ENCODE results near the gene SMIM24. TPM values are rescaled to one million over a fixed set of nuclear protein-coding genes. Genes with fewer than 3 reads are reported as not detected.

The SMIM24 gene
- 0.51 to 1.4 TPM (median 1.1 TPM) in 4 of 5 replicates, not detected in the other for total RNA-seq (2022; extraction: Qiagen RNA extraction; ENCODE audit: low read depth)

DNA sequence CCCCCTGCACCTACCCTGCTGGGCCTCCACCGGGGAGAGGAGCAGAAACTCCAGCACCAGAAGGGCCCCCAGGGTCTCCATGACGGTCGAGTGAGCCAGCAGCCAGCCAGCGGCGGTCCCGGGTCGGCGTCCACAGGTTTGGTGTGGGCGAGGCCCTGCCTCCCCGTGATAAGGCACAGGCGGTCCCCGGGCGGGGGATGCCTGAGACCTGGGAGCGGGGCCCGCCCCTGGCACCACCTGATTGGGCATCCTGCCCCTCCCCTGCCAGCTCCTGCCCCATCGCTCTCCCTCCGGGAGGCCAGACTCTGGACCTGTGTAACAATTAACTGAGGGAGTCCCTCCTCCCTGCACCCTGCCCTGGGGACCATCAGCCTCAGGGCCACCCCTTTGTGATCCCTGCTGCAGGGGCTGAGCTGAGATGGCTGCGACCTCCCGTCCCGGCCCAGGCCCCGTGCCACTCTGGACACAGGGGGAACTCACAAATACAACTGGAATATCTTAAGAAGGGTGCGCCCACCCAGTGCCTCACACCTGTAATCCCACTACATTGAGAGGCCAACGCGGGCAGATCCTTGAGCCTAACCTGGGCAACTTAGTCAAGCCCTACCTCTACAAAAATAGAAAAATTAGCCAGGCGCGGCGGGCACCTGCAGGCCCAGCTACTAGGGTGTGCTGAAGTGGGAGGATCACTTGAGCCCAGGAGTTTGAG lies at the start of gene SMIM24:
Gene SMIM24 (minus strand): TSS at position 143 of the 709 bp plus-strand sequence. CDS start 62 bp downstream, at position 81.

DNA sequence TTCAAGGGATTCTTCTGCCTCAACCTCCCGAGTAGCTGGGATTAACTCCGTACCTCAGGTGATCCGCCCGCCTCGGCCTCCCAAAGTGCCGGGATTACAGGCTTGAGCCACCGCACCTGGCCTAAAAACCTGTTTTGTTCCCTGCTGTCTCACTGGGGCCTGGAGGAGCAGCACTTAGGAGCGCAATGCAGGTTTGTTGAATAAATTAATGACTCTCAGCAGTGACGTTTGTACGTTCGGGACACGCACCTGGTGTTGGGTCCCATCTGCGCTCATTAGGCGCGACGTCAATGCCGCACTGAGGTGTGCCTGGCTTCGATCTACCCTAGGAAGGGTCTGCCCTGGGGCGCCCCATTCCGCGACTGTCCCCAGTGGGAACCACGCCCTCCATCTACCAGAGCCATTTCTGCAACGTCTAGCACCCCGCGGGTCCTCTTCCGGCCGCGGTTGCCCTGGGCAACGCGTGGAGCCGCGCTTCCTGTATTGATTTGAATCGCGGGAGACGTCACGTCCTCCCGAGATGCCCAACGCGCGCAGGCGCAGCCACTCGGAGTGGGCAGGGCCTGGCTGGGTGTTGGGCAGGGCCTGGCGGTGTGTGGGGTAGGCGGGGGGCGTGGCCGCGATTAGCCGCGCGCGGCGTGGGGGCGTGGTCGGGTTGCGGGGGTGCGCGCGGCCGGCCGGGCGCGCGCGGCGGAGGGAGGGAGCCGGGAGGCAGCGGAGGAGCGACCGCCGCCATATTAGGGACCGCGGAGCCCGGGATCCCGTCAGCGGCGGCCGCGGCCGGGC lies 25.5 kb upstream of the SMIM24 start, which contains the start of gene FZR1:
Gene FZR1 (plus strand): TSS at position 714 of the 786 bp plus-strand sequence. CDS start 16,679 bp downstream, outside the sequence.

DNA sequence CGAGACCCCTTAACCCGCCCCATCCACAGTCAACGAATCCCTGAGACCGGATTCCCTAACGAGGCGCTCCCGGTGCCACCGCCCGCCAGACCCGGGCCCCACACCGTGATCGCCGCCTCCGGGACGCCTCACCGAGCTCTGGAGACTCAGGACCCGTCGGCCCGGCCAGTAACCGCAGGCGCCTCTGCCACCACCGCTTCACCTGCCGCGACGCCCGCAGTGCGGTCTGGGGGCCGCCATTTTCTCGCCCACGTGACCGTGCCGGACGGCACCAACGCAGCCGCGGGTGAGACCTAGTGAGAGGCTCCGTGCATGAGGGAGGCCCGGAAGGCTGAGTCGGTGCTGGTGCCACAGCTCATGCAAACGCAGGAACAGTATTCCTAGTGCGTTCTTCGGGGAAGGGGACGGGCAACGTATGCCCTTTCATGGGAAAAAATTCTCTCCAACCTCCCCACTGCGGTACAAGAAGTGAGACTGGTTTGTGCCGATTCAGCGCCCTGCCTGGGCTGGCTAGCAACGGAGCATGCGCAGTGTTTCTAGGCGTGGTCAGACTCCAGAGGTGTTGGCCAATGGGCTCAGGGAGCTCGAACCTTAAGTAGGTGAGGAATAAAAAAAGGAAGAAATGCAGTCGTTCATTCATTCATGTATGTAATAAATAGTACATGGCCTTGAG lies 20.2 kb upstream of the SMIM24 start, which contains the start of gene DOHH:
Gene DOHH (minus strand): TSS at position 246 of the 673 bp plus-strand sequence. CDS start 3,860 bp downstream, outside the sequence.

DNA sequence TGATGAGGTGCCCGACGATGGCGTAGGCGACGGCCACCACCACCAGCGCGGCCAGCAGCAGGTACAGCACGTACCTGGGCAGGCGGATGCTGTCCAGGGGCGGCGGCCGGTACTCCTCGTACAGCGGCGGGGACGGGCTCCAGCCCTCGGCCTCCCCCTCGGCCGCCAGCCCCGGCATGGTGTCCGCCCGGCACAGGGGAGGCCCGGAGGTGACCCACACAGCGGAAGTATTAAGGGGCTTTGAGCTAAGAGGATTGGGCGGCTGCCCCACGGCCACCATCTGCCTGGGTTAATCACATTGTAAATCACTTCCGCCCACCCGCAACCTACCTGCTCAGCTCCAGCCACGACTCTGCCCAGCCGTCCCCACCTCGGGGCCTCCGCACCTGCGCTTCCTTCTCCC lies 2.9 kb upstream of the SMIM24 start, which contains the start of gene SMIM44:
Gene SMIM44 (minus strand): TSS at position 216 of the 403 bp plus-strand sequence. CDS start 38 bp downstream, at position 178.

Other genes with a start within 250 kb of the SMIM24 start
- gene NFIC, start 113.9 kb downstream of the SMIM24 start, total RNA-seq (2022; extraction: Qiagen RNA extraction; ENCODE audit: low read depth): 28.0 to 57.6 TPM (median 48.4 TPM) in 5 replicates
- gene SMIM44, start 2.9 kb upstream of the SMIM24 start, total RNA-seq (2022; extraction: Qiagen RNA extraction; ENCODE audit: low read depth): not detected in 5 replicates
- 8.5 to 21.0 TPM (median 20.2 TPM) in 5 replicates for gene DOHH, start 20.1 kb upstream of the SMIM24 start, total RNA-seq (2022; extraction: Qiagen RNA extraction; ENCODE audit: low read depth)
- gene FZR1, start 25.8 kb upstream of the SMIM24 start, total RNA-seq (2022; extraction: Qiagen RNA extraction; ENCODE audit: low read depth): 18.3 to 38.1 TPM (median 33.8 TPM) in 5 replicates
- gene TEKTIP1, start 58.6 kb upstream of the SMIM24 start, total RNA-seq (2022; extraction: Qiagen RNA extraction; ENCODE audit: low read depth): not detected in 5 replicates
- 90.3 to 170 TPM (median 159 TPM) in 5 replicates for gene MFSD12, start 77.1 kb upstream of the SMIM24 start, total RNA-seq (2022; extraction: Qiagen RNA extraction; ENCODE audit: low read depth)
- gene HMG20B, start 92.4 kb upstream of the SMIM24 start, total RNA-seq (2022; extraction: Qiagen RNA extraction; ENCODE audit: low read depth): 38.2 to 67.9 TPM (median 66.7 TPM) in 5 replicates
- gene GIPC3, start 105.0 kb upstream of the SMIM24 start, total RNA-seq (2022; extraction: Qiagen RNA extraction; ENCODE audit: low read depth): 0.16 to 0.27 TPM (median 0.19 TPM) in 5 replicates
- 0.74 to 1.3 TPM (median 0.90 TPM) in 5 replicates for gene TBXA2R, start 126.3 kb upstream of the SMIM24 start, total RNA-seq (2022; extraction: Qiagen RNA extraction; ENCODE audit: low read depth)
- gene CACTIN, start 146.3 kb upstream of the SMIM24 start, total RNA-seq (2022; extraction: Qiagen RNA extraction; ENCODE audit: low read depth): 10.0 to 23.1 TPM (median 19.1 TPM) in 5 replicates
- 6.0 to 16.0 TPM (median 14.2 TPM) in 5 replicates for gene PIP5K1C, start 219.9 kb upstream of the SMIM24 start, total RNA-seq (2022; extraction: Qiagen RNA extraction; ENCODE audit: low read depth)
- 0.22 to 1.1 TPM (median 0.81 TPM) in 5 replicates for gene TJP3, start 227.9 kb upstream of the SMIM24 start, total RNA-seq (2022; extraction: Qiagen RNA extraction; ENCODE audit: low read depth)